Mucosa of stomach (tissue), 1 donor: Measurements from ENCODE around the gene GNA14.
"Not testable (repeated sequence)": the region's sequence is repeated elsewhere in the genome, so short reads cannot be mapped to it uniquely, and the experiment has no call there.

Experiments used
- H3K27me3 ChIP-seq: one replicate; pipeline ENCODE4 v1.7.0; 2013; ENCODE audit warnings: mild to moderate bottlenecking, low read length; ENCODE audit not compliant: control insufficient read depth, insufficient read depth
- H3K36me3 ChIP-seq: one replicate; pipeline ENCODE4 v1.7.0; 2013; ENCODE audit warnings: low read length; ENCODE audit not compliant: control insufficient read depth, insufficient read depth
- H3K4me1 ChIP-seq: one replicate; pipeline ENCODE4 v1.7.0; 2013; ENCODE audit warnings: mild to moderate bottlenecking, low read length; ENCODE audit not compliant: control insufficient read depth, insufficient read depth
- H3K4me3 ChIP-seq: one replicate; pipeline ENCODE4 v1.7.0; 2013; ENCODE audit warnings: low read length
- H3K9ac ChIP-seq: one replicate; pipeline ENCODE4 v1.7.0; 2013; ENCODE audit warnings: mild to moderate bottlenecking, low read length, moderate library complexity
- H3K9me3 ChIP-seq: one replicate; pipeline ENCODE4 v1.7.0; 2013; ENCODE audit warnings: mild to moderate bottlenecking, low read length, moderate library complexity; ENCODE audit not compliant: control insufficient read depth
- donor health status: Pancreatic carcinoma.

The GNA14 gene

DNA sequence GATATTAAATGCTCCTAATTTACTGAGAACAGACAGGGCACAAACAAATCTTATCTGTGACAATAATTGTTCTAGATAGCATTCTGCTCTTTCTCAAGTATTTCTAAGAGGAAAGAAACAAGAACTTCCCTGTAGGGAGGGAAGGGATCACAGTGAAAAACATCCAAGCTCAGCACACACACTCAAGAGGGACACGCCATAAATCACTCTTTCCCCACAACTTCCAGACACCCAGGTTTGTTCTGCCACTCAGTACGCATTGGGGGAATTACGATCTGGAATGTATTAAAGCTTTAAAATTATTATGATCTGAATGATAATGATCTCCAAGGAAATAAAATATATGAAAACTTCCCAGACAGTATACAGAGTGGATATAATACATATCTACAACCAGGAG is 221.4 kb downstream of the GNA14 start:
- no peaks in the 10 kb centered on the region for H3K36me3 ChIP-seq
- no peak overlapping the region for H3K4me3 ChIP-seq
- no peaks in the 10 kb centered on the region for H3K9me3 ChIP-seq
- H3K27me3 ChIP-seq = no peaks in the 10 kb centered on the region
- no peaks in the 10 kb centered on the region for H3K4me1 ChIP-seq
- no peak overlapping the region for H3K9ac ChIP-seq

DNA sequence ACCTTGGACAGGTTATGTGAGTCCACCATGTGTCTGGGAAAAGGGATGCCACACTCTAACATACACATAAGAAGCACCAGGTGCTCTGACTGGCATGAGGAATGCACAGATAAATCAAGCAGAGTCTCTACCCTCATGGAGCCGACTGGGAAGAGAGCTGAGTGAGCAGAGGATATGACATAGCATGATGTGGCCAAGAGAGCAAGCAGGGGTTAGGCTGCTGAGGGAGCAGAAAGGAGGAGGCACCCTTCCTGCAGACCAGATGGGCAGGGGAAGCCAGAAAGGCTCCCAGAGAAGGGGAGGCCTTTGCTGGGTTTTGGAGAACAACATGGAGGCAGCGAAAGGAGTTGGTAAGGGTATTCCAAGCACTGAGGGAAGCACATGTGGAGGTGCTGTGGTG is 223.1 kb downstream of the GNA14 start:
- H3K36me3 ChIP-seq = no peaks in the 10 kb centered on the region
- no peaks in the 10 kb centered on the region for H3K27me3 ChIP-seq
- H3K4me1 ChIP-seq = no peaks in the 10 kb centered on the region
- H3K9me3 ChIP-seq = no peaks in the 10 kb centered on the region
- no peak overlapping the region for H3K9ac ChIP-seq
- no peak overlapping the region for H3K4me3 ChIP-seq

DNA sequence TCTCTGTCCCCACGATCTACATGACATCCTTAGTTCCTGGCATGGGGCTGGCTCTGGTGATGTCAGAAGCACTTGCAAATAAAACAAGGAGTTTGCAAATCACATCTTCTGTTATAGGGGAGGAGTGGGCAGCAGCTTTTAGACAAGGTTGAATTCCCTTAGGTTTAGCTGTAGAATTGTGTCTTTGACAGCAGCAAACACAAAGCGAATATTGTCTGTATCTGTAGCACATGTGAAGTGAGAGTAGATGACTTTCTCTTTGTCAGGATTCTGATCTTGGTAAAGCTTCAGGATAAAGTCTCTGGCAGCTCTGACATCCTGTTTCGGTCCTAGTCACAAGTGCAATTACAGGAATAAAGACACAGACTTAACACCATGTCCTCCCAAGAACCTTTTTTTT is 224.3 kb downstream of the GNA14 start:
- Histone ChIP-seq H3K9ac (no peak overlapping the region), H3K4me3 (no peak overlapping the region), H3K4me1 (no peaks in the 10 kb centered on the region), H3K9me3 (no peaks in the 10 kb centered on the region), H3K36me3 (no peaks in the 10 kb centered on the region), H3K27me3 (no peaks in the 10 kb centered on the region)

DNA sequence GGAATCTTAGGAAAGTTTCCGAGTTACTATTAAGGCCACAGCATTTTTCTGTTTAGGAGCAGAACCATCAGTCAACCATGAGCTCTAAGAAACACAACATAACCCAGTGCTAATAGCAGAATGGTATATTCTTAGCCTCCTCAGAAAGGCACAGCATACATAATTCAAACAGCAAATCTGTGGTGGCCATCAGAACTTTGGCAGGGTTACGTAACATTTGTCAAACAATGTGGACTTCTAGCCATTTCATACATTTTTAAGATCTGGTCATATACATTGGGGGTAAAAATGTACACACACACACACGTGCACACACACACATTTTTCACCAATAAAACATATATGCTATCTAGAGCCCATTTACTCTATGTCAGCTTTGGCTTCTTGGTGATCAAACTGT is 225.2 kb downstream of the GNA14 start:
- Histone ChIP-seq H3K36me3 (no peaks in the 10 kb centered on the region), H3K9ac (no peak overlapping the region), H3K27me3 (no peaks in the 10 kb centered on the region), H3K9me3 (no peaks in the 10 kb centered on the region), H3K4me3 (no peak overlapping the region), H3K4me1 (no peaks in the 10 kb centered on the region)

DNA sequence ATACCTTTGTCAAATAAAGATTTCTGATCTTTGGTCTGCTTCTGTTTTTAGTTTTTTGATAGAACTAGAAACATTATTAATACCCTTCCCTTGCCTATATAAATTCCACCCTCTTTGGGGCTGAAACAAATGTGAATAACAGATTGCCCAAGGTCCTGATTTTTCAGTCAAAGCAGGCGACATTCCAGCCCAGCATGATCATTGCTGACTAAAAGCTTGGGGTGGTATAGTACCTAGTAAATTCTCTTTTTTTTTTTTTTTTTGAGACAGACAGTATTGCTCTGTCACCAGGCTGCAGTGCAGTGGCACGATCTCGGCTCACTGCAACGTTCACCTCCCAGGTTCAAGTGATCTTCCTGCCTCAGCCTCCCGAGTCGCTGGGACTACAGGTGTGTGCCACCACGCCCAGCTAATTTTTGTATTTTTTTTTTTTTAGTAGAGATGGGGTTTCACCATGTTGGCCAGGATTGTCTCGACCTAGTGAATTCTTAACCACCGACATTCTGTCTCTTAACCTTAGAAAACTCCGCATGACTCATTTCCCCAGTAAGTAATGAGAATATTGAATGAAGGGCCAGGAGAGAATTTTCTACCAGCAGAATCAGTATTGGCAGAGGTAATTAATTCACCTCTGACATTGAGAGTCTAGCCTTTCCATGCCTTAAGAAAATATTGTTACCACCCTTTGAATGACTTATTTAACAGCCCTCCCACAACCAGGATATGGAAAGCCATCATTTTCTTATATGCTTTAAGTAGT is 226.4 kb downstream of the GNA14 start:
- Histone ChIP-seq H3K4me1 (no peaks in the 10 kb centered on the region), H3K27me3 (no peaks in the 10 kb centered on the region), H3K9me3 (no peaks in the 10 kb centered on the region), H3K9ac (no peak overlapping the region), H3K36me3 (no peaks in the 10 kb centered on the region), H3K4me3 (no peak overlapping the region)

DNA sequence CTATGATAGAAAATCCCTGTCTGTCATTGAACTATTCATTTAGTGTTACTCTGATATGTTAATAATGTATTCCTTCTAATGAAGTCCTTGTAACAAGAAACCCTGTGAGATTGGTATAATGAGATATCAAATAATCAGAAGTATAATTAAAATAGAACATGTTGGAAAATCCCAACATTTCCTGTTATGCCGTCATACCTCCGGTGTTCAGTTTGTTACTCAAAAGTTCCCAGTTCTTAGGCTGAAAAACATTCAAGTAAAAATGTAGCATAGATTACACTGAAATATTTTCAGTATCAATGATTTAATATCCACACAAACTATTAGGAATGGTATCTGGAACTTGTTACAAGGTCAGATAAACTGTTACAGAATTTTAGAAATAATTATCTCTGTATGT is 227.5 kb downstream of the GNA14 start:
- no peaks in the 10 kb centered on the region for H3K36me3 ChIP-seq
- H3K4me1 ChIP-seq = no peaks in the 10 kb centered on the region
- no peak overlapping the region for H3K9ac ChIP-seq
- H3K4me3 ChIP-seq = no peak overlapping the region
- no peaks in the 10 kb centered on the region for H3K9me3 ChIP-seq
- no peaks in the 10 kb centered on the region for H3K27me3 ChIP-seq

DNA sequence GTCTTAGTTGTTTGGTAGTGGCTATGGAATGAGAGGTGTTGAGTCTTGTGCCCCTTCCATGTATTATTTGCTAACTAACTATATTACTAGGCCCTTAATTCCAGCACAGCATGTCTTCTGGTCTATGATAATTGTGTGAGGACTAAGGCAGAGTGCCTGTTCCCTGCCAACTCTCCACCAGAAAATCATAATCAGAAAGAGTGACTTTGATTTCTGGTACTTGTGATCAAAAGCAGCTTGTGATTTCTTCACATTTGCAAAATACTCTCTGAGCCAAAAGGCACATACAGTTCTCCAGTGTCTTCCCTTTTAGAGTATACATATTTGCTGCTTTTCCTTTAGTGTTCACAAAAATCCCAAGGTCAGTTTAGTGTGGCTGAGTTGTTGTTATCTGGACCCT is 229.9 kb downstream of the GNA14 start:
- Histone ChIP-seq H3K9me3 (no peaks in the 10 kb centered on the region), H3K36me3 (no peaks in the 10 kb centered on the region), H3K27me3 (no peaks in the 10 kb centered on the region), H3K4me3 (no peak overlapping the region), H3K4me1 (no peaks in the 10 kb centered on the region), H3K9ac (no peak overlapping the region)

DNA sequence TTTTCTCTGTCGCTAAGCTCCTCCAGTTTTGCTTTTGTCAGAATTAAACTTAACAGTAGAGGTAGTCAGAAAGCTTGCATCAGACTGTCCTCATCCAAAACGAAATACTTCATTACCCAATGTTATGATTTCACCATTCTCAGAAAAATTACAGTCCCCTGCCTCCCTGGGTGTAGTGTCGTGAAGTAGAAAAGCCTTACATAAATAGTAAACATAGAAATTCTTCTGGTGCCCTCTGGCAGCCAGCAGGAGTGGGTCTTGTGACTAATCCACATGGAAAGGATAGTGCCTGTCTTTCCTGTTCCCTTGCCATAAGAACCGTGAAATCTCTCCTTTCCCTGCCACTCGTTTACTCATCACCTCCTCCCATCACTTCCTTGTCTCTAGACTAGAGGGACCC is 230.6 kb downstream of the GNA14 start:
- Histone ChIP-seq H3K36me3 (no peaks in the 10 kb centered on the region), H3K9me3 (no peaks in the 10 kb centered on the region), H3K27me3 (no peaks in the 10 kb centered on the region), H3K4me1 (no peaks in the 10 kb centered on the region), H3K4me3 (no peak overlapping the region), H3K9ac (no peak overlapping the region)

DNA sequence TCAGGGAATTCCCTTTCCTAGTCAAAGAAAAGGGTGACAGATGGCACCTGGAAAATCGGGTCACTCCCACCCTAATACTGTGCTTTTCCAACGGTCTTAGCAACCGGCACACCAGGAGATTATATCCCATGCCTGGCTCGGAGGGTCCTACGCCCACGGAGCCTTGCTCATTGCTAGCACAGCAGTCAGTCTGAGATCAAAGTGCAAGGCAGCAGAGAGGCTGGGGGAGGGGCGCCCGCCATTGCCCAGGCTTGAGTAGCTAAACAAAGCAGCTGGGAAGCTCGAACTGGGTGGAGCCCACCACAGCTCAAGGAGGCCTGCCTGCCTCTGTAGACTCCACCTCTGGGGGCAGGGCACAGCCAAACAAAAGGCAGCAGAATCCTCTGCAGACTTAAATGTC is 239.6 kb downstream of the GNA14 start:
- H3K36me3 ChIP-seq, H3K9ac ChIP-seq, H3K4me3 ChIP-seq, H3K27me3 ChIP-seq, H3K4me1 ChIP-seq, H3K9me3 ChIP-seq: not testable (repeated sequence)

DNA sequence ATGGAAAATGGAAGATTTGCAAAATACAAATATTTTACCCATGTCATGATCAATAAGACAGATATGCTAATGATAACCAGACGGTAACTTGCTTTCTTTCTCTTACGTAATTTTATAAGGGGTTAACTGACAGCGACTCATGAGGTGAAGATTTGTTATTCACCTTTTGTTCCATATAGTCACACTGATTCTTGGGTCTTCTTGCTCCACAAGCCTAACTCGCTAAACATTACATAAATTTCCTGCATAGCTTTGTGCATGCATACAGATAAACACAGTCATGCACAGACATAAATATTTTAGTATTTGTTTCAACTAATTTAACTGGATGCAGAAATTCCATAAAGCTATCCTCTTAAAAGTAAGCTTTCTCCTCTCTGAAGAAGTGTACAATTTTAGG is 244.9 kb downstream of the GNA14 start:
- H3K9me3 ChIP-seq = no peaks in the 10 kb centered on the region
- H3K4me3 ChIP-seq = no peak overlapping the region
- H3K36me3 ChIP-seq = peaks cover 4% of the 10 kb centered on the region
- no peaks in the 10 kb centered on the region for H3K27me3 ChIP-seq
- H3K4me1 ChIP-seq = no peaks in the 10 kb centered on the region
- H3K9ac ChIP-seq = no peak overlapping the region

DNA sequence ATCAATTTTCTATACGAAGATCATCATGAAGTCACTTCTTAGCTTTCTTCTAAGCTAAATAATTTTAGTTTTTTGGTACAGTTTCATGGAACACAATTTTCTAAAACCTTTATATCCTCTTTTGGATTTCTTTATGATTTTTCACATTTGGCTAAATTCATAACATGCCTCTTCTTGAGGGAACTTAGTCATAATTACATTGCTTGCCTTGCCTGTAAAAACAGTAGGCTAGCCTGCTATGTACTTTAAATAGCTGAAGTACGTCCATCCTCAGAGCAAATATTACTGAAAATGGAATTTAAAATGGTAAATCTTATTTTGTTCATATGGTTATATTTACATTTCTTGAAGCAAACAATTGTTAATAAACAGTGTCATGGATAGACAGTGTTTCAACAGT is 245.8 kb downstream of the GNA14 start:
- no peak overlapping the region for H3K4me3 ChIP-seq
- H3K9ac ChIP-seq = no peak overlapping the region
- no peaks in the 10 kb centered on the region for H3K4me1 ChIP-seq
- no peaks in the 10 kb centered on the region for H3K9me3 ChIP-seq
- H3K36me3 ChIP-seq = no peaks in the 10 kb centered on the region
- H3K27me3 ChIP-seq = no peaks in the 10 kb centered on the region

DNA sequence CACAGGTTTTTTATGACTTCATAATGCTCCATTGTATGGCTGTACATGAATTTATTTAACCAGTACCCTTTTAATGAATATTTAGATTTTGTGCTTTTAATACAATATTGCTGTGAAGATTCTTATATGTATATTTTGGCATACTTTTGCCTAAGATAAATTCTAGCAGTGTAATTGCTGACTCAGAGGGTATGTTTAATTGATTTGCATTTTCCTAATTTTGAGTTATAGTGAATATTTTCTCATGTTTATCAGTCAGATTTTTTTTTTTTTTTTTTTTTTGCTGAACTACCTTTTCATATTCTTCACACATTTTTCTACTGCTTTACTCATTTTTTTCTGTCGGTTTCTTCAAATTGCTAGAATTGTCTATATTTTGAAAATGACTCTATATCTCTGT is 248.2 kb downstream of the GNA14 start:
- Histone ChIP-seq H3K4me3 (no peak overlapping the region), H3K9ac (no peak overlapping the region), H3K4me1 (no peaks in the 10 kb centered on the region), H3K9me3 (no peaks in the 10 kb centered on the region), H3K27me3 (no peaks in the 10 kb centered on the region), H3K36me3 (no peaks in the 10 kb centered on the region)

DNA sequence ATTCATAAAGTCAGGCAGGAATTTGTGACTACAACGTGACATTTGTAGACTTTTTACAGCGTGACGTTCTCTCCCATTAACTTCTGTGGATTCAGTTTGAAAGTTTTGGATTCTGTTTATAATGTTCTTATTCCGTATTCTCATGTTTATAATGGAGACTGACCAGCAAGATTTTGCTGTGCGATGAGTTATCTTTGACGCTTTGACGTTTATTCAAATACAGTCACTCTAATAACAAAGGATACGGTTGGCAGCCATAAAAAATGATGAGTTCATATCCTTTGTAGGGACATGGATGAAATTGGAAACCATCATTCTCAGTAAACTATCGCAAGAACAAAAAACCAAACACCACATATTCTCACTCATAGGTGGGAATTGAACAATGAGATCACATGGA is 249.5 kb downstream of the GNA14 start:
- not testable (repeated sequence) for H3K27me3 ChIP-seq, H3K4me3 ChIP-seq, H3K4me1 ChIP-seq, H3K9ac ChIP-seq, H3K36me3 ChIP-seq, H3K9me3 ChIP-seq
